ENCODE measurements around the gene EXOC2.

Gene EXOC2

DNA sequence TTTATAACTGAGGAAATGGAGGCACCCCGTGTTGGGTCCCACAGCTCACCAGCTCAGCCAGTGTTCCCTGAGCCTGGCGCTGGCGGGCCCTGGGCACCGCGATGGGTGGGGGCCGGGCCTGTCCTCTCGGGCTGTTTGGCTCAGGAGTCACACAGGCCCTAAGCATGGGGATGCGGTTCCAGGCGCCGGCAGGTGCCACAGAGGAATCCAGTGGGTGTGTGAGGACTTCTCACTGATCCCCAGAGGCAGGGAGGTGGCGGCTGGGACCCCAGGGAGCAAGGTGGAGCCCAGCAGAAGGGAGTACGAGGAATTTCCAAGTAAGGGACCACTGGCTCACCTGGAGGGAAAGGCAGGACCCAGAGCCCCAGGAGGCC lies 243.9 kb downstream of the EXOC2 start:
- DNase-seq (ENCODE audit: low spot score), result no peak
- peaks cover 0 to 2% (median 0%) of the 10 kb centered on the region in 3 experiments for H3K27me3 ChIP-seq (ENCODE audit: control insufficient read depth in 3 of 3, insufficient read depth in 3 of 3, low read depth in 1 of 3, low read length in 3 of 3)
- WGBS, 2 donors (ENCODE audit: extremely low coverage in 2 of 2, insufficient read length in 2 of 2, insufficient replicate concordance in 1 of 2), result no CpG with 5 or more reads among the region's 12 CpGs

DNA sequence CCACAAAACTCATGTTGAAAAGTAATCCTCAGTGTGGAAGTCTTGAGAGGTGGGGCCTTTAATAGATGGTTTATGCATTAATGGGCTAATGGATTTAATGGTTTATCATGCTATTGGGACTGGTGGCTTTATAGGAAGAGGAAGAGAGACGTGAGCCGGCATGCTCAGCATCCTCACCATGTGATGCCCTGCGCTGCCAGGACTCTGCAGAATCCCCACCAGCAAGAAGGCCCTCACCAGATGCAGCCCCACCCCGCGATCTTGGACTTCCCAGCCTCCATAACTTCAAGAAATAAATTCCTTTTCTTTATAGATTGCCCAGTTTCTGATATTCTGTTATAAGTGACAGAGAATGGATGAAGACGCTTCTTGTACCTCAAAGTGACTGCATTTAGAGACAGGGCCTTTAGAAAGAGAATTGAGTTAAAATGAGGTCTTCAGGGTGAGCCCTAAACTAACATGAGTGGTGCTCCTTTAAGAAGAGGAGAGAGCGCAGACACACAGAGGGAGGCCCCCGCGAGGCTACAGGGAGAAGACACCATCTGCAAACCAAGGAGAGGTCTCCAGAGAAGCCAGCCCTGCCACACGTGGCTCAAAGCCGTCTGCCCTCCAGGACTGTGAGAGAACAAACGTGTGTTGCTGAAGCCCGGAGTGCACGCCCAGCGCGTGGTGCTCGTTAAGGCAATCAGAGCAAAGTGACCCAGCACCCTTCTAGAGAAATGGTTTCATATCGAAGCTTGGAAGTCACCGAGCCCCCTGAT lies 244.5 kb downstream of the EXOC2 start:
- no peak overlapping the region for H3K4me2 ChIP-seq (ENCODE audit: insufficient read depth, low read length, poor library complexity, severe bottlenecking)
- H3K79me1 ChIP-seq (ENCODE audit: low read depth, low read length), result no peaks in the 10 kb centered on the region
- H2AFZ ChIP-seq (ENCODE audit: low read length), result no peak overlapping the region
- no peak overlapping the region for H2AK5ac ChIP-seq (ENCODE audit: low read depth, low read length)
- H2BK15ac ChIP-seq (ENCODE audit: low read length), result no peak overlapping the region
- H4K91ac ChIP-seq (ENCODE audit: low read depth, low read length, poor library complexity), result no peak overlapping the region
- H2BK120ac ChIP-seq (ENCODE audit: low read depth, low read length), result no peak overlapping the region
- no peak overlapping the region for H2BK5ac ChIP-seq (ENCODE audit: low read length)
- no peak overlapping the region for H3K18ac ChIP-seq (ENCODE audit: low read length)
- H3K4ac ChIP-seq (ENCODE audit: low read length), result no peak overlapping the region
- peaks cover 0 to 3% of the 10 kb centered on the region in 2 donors for H3K9me3 ChIP-seq (replicated peaks in 1 of 2; ENCODE audit: control insufficient read depth in 2 of 2, insufficient read depth in 1 of 2, low read depth in 1 of 2, low read length in 2 of 2)
- peaks cover 0 to 4% (median 0%) of the 10 kb centered on the region in 3 experiments for H3K27me3 ChIP-seq (ENCODE audit: control insufficient read depth in 3 of 3, insufficient read depth in 3 of 3, low read depth in 1 of 3, low read length in 3 of 3)
- H3K27ac ChIP-seq (replicated peaks; ENCODE audit: low read length), result no peak overlapping the region
- H4K8ac ChIP-seq (ENCODE audit: low read depth, low read length), result no peak overlapping the region
- WGBS, 2 donors (ENCODE audit: extremely low coverage in 2 of 2, insufficient read length in 2 of 2, insufficient replicate concordance in 1 of 2), result no CpG with 5 or more reads among the region's 19 CpGs
- peaks cover 0 to 3% of the 10 kb centered on the region in 2 donors for H3K4me1 ChIP-seq (ENCODE audit: control insufficient read depth in 2 of 2, insufficient read depth in 1 of 2, low read depth in 1 of 2, low read length in 2 of 2)
- no peak overlapping the region for H3K23ac ChIP-seq (ENCODE audit: low read depth, low read length, poor library complexity)
- no peak for DNase-seq (ENCODE audit: low spot score)
- H3K14ac ChIP-seq (ENCODE audit: low read length), result no peak overlapping the region
- no peak overlapping the region for H2BK12ac ChIP-seq (ENCODE audit: low read length)
- H3K9ac ChIP-seq (ENCODE audit: low read depth, low read length, poor library complexity), result no peak overlapping the region
- H3K4me3 ChIP-seq (ENCODE audit: low read length in 2 of 2), result no peak overlapping the region
- H3K36me3 ChIP-seq (replicated peaks in 1 of 2; ENCODE audit: control insufficient read depth in 2 of 2, insufficient read depth in 2 of 2, low read length in 2 of 2), result no peaks in the 10 kb centered on the region

More for the DNA sequence above, 243.9 kb downstream of the EXOC2 start:
- no peak overlapping the region for H3K18ac ChIP-seq (ENCODE audit: low read length)
- no peak overlapping the region for H3K23ac ChIP-seq (ENCODE audit: low read depth, low read length, poor library complexity)
- H3K9ac ChIP-seq (ENCODE audit: low read depth, low read length, poor library complexity), result no peak overlapping the region
- no peaks in the 10 kb centered on the region for H3K36me3 ChIP-seq (replicated peaks in 1 of 2; ENCODE audit: control insufficient read depth in 2 of 2, insufficient read depth in 2 of 2, low read length in 2 of 2)
- H4K8ac ChIP-seq (ENCODE audit: low read depth, low read length), result no peak overlapping the region
- no peak overlapping the region for H4K91ac ChIP-seq (ENCODE audit: low read depth, low read length, poor library complexity)
- H2BK15ac ChIP-seq (ENCODE audit: low read length), result no peak overlapping the region
- H3K4me3 ChIP-seq (ENCODE audit: low read length in 2 of 2), result no peak overlapping the region
- no peak overlapping the region for H2AFZ ChIP-seq (ENCODE audit: low read length)
- H3K4ac ChIP-seq (ENCODE audit: low read length), result no peak overlapping the region
- no peak overlapping the region for H2AK5ac ChIP-seq (ENCODE audit: low read depth, low read length)
- H3K9me3 ChIP-seq (replicated peaks in 1 of 2; ENCODE audit: control insufficient read depth in 2 of 2, insufficient read depth in 1 of 2, low read depth in 1 of 2, low read length in 2 of 2), result peaks cover 0 to 3% of the 10 kb centered on the region in 2 donors
- no peak overlapping the region for H2BK120ac ChIP-seq (ENCODE audit: low read depth, low read length)
- no peak overlapping the region for H3K27ac ChIP-seq (replicated peaks; ENCODE audit: low read length)
- no peak overlapping the region for H2BK5ac ChIP-seq (ENCODE audit: low read length)
- no peak overlapping the region for H3K14ac ChIP-seq (ENCODE audit: low read length)
- H3K4me2 ChIP-seq (ENCODE audit: insufficient read depth, low read length, poor library complexity, severe bottlenecking), result no peak overlapping the region
- H2BK12ac ChIP-seq (ENCODE audit: low read length), result no peak overlapping the region
- H3K79me1 ChIP-seq (ENCODE audit: low read depth, low read length), result no peaks in the 10 kb centered on the region
- peaks cover 0 to 3% of the 10 kb centered on the region in 2 donors for H3K4me1 ChIP-seq (ENCODE audit: control insufficient read depth in 2 of 2, insufficient read depth in 1 of 2, low read depth in 1 of 2, low read length in 2 of 2)

DNA sequence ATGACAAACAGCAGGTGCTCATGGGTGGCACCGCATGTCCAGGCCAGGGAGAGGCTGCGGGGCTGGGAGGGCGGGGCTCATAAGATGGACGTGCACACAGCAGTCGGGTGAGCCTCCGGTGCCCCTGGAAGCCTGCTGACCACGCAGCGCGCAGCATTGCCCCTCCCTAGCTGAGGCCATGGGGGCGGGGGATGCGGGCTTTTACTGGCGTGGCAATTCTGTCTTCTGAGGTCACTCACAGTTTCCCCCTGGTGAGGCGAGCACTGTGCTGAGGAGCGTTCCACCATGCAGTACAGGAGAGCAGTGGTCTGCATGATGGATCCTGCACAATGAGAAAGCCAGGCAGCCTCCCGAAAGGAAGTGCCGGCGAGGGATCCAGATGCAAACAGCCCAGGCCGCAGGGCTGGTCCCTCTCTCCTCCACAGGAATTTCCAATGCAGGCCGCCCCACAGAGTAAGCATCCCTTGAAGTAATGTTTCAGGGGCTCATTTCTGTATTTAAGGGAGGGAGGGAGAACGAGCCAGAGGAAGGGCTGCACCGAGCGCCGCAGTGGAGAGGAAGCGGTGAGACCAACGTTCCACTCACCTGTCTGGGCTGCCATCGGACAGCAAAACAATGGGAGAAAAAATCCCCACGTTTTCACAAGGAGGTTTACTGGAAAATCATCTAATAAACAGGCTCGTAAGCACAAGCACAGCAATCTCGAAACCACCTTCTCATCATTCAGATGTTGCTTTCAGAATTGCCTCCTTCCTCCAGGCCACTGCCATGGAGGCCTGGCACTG lies 245.4 kb downstream of the EXOC2 start:
- no peak overlapping the region for H2BK12ac ChIP-seq (ENCODE audit: low read length)

More for the DNA sequence above, 245.4 kb downstream of the EXOC2 start:
- Histone ChIP-seq H2AFZ (ENCODE audit: low read length) (no peak overlapping the region), H3K4me3 (ENCODE audit: low read length in 2 of 2) (no peak overlapping the region), H3K27ac (replicated peaks; ENCODE audit: low read length) (no peak overlapping the region), H3K18ac (ENCODE audit: low read length) (peak overlapping the region; percentile 58), H2AK5ac (ENCODE audit: low read depth, low read length) (peak overlapping the region; percentile 62), H3K4me1 (ENCODE audit: control insufficient read depth in 2 of 2, insufficient read depth in 1 of 2, low read depth in 1 of 2, low read length in 2 of 2) (peaks cover 0 to 3% of the 10 kb centered on the region in 2 donors), H2BK15ac (ENCODE audit: low read length) (no peak overlapping the region), H3K4ac (ENCODE audit: low read length) (no peak overlapping the region), H4K8ac (ENCODE audit: low read depth, low read length) (no peak overlapping the region), H2BK5ac (ENCODE audit: low read length) (no peak overlapping the region), H3K4me2 (ENCODE audit: insufficient read depth, low read length, poor library complexity, severe bottlenecking) (no peak overlapping the region), H3K23ac (ENCODE audit: low read depth, low read length, poor library complexity) (no peak overlapping the region), H3K14ac (ENCODE audit: low read length) (no peak overlapping the region), H4K91ac (ENCODE audit: low read depth, low read length, poor library complexity) (no peak overlapping the region), H3K27me3 (ENCODE audit: control insufficient read depth in 3 of 3, insufficient read depth in 3 of 3, low read depth in 1 of 3, low read length in 3 of 3) (peaks cover 0 to 5% (median 0%) of the 10 kb centered on the region in 3 experiments), H3K79me1 (ENCODE audit: low read depth, low read length) (no peaks in the 10 kb centered on the region), H3K9ac (ENCODE audit: low read depth, low read length, poor library complexity) (no peak overlapping the region), H2BK120ac (ENCODE audit: low read depth, low read length) (no peak overlapping the region), H3K36me3 (replicated peaks in 1 of 2; ENCODE audit: control insufficient read depth in 2 of 2, insufficient read depth in 2 of 2, low read length in 2 of 2) (no peaks in the 10 kb centered on the region), H3K9me3 (replicated peaks in 1 of 2; ENCODE audit: control insufficient read depth in 2 of 2, insufficient read depth in 1 of 2, low read depth in 1 of 2, low read length in 2 of 2) (peaks cover 0 to 3% of the 10 kb centered on the region in 2 donors)
- no peak for DNase-seq (ENCODE audit: low spot score)
- no CpG with 5 or more reads among the region's 29 CpGs for WGBS, 2 donors (ENCODE audit: extremely low coverage in 2 of 2, insufficient read length in 2 of 2, insufficient replicate concordance in 1 of 2)
